ENCODE results near the gene FTO. TPM values are rescaled to one million over a fixed set of nuclear protein-coding genes. Genes with fewer than 3 reads are reported as not detected.
A peak's percentile ranks its signal among the peaks of the same experiment; 100 is the strongest.

FTO gene
- total RNA-seq, 1 donor from 2014 or later, result 110 TPM

DNA sequence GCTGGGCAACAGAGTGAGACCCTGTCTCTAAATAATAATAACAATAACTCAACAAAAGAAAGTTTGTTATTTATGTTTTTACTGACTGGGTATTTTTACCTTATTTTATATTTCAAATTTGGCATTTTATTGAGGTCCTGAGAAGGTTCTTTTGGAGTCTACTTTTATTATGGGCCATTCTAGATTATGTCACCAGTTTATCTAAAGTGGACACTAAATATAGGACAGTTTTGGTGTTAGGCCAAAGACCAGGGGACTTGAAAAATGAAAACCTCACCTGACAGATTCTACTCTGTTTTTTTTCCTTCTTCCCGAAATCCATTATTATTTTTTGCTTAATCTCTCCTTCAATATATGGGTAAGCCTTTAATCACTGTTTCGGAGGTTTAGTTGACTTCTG is 8.1 kb downstream of the FTO start:
- Histone ChIP-seq H3K36me3 (no peaks in the 10 kb centered on the region), H3K9me3 (ENCODE audit: low read depth) (no peaks in the 10 kb centered on the region), H3K4me3 (no peak overlapping the region), H3K79me2 (ENCODE audit: low read depth) (peaks cover 73% of the 10 kb centered on the region), H3K9ac (no peak overlapping the region), H3K27me3 (no peaks in the 10 kb centered on the region), H3K27ac (no peak overlapping the region), H3K4me1 (peaks cover 21% of the 10 kb centered on the region), H3K4me2 (no peak overlapping the region), H2AFZ (replicated peaks) (no peak overlapping the region), H4K20me1 (ENCODE audit: low read depth) (peaks cover 24% of the 10 kb centered on the region), H3F3A (ENCODE audit: low read depth) (no peaks in the 10 kb centered on the region)
- Mint-ChIP-seq H3K4me3 (no peak overlapping the region), H3K9me3 (peaks cover 2% of the 10 kb centered on the region), H3K4me1 (peaks cover 11% of the 10 kb centered on the region), H3K27me3 (ENCODE audit: insufficient read depth, low read depth) (peaks cover 5% of the 10 kb centered on the region), H3K27ac (no peak overlapping the region), H3K36me3 (peaks cover 8% of the 10 kb centered on the region)
- no peak for DNase-seq (ENCODE audit: low spot score)
- no peak for TF ChIP-seq EZH2 (IDR thresholded peaks at IDR 0.05)
- TF ChIP-seq EZH2phosphoT487 (IDR thresholded peaks at IDR 0.05), result no peak
- TF ChIP-seq, protein P1, sequence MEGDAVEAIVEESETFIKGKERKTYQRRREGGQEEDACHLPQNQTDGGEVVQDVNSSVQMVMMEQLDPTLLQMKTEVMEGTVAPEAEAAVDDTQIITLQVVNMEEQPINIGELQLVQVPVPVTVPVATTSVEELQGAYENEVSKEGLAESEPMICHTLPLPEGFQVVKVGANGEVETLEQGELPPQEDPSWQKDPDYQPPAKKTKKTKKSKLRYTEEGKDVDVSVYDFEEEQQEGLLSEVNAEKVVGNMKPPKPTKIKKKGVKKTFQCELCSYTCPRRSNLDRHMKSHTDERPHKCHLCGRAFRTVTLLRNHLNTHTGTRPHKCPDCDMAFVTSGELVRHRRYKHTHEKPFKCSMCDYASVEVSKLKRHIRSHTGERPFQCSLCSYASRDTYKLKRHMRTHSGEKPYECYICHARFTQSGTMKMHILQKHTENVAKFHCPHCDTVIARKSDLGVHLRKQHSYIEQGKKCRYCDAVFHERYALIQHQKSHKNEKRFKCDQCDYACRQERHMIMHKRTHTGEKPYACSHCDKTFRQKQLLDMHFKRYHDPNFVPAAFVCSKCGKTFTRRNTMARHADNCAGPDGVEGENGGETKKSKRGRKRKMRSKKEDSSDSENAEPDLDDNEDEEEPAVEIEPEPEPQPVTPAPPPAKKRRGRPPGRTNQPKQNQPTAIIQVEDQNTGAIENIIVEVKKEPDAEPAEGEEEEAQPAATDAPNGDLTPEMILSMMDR (IDR thresholded peaks at IDR 0.05), result no peak

DNA sequence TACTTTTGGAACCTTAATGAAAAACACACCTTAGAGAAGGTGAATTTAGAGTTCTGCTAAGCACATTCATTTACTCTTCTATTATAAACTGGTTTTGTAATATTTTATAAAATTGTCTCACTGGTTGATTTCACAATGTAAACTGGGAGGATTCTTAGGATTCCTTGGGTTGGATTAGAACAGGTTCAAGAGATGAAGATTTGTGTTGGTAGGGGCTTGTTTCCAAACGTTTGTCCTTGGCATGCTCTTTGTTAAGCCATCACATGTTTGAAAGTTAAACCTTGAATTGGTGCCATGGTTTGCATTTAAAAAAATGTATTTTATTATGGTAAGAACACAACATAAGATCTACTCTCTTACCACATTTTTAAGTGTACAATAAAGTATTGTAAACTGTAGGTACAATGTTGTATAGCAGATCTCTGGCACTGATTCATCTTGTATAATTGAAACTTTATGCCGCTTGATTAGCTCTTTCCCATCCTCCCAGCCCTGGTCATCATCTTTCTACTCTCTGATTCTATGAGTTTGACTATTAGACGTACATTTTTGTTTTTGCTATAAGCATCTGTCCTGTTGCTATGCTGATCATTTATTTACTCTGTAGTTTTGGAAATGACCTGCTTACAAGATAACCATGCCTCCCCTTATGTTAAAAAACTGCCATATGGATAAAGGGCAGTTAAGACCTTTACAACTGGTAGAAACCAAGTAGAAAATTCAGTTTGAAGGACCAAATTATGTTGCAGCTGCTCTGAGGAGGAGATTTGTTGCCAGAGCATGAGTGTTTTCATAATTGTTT is 9.6 kb downstream of the FTO start:
- Mint-ChIP-seq H3K9me3 (peaks cover 2% of the 10 kb centered on the region), H3K4me1 (peaks cover 11% of the 10 kb centered on the region), H3K27ac (no peak overlapping the region), H3K27me3 (ENCODE audit: insufficient read depth, low read depth) (peaks cover 3% of the 10 kb centered on the region), H3K4me3 (no peak overlapping the region), H3K36me3 (no peaks in the 10 kb centered on the region)
- no peaks in the 10 kb centered on the region for H3K27me3 ChIP-seq
- H3F3A ChIP-seq (ENCODE audit: low read depth), result no peaks in the 10 kb centered on the region
- no peak overlapping the region for H3K27ac ChIP-seq
- H3K79me2 ChIP-seq (ENCODE audit: low read depth), result peaks cover 73% of the 10 kb centered on the region
- no peaks in the 10 kb centered on the region for H3K36me3 ChIP-seq
- no peak overlapping the region for H3K4me3 ChIP-seq
- H3K9ac ChIP-seq, result no peak overlapping the region
- DNase-seq (ENCODE audit: low spot score), result no peak
- H3K4me2 ChIP-seq, result no peak overlapping the region
- no peak for TF ChIP-seq EZH2 (IDR thresholded peaks at IDR 0.05)
- TF ChIP-seq EZH2phosphoT487 (IDR thresholded peaks at IDR 0.05), result no peak
- TF ChIP-seq, protein P1 (IDR thresholded peaks at IDR 0.05), result no peak
- no peaks in the 10 kb centered on the region for H3K9me3 ChIP-seq (ENCODE audit: low read depth)
- peaks cover 21% of the 10 kb centered on the region for H3K4me1 ChIP-seq
- peaks cover 24% of the 10 kb centered on the region for H4K20me1 ChIP-seq (ENCODE audit: low read depth)
- H2AFZ ChIP-seq (replicated peaks), result no peak overlapping the region

DNA sequence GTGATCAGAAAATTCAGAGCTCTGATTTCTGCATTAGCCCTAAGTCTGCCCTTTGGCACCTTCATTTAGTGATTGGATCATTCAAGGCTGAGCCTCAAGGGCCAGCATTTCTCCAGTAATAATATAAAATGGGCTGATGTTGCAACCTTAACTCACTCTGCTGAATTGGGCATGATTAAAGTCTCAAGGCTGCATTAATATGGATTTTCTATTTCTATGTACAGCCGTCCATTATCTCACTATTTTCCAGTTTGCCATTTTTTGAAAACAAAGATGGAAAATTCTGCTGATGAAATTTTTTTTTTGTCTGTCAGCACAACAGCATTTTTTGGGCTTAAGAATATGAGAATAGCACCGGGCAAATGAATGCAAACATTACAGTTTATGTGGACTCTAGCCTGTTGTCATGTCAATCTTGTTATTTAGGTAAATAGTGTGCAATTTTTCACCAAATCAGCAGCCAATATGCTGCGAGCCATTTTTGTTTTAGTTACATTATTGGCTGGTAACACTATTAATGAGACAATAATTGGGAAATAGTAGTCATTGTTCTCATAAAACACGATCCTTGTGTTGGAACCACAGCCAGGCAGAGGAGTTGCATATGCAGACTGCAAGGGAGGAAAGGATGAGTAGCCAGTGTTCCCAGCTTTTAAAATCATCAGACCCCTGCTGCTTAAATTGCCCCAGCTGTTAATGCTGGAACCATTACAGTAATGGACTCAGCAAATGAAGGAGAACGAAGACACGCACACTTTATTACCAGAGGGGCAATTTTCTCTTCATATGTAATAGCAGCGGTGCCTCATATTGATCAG is 10.5 kb downstream of the FTO start:
- no peak overlapping the region for H3K9ac ChIP-seq
- peaks cover 24% of the 10 kb centered on the region for H4K20me1 ChIP-seq (ENCODE audit: low read depth)
- H3K36me3 ChIP-seq, result no peaks in the 10 kb centered on the region
- H3K9me3 ChIP-seq (ENCODE audit: low read depth), result no peaks in the 10 kb centered on the region
- H3K27ac Mint-ChIP-seq, result no peak overlapping the region
- H3F3A ChIP-seq (ENCODE audit: low read depth), result no peaks in the 10 kb centered on the region
- peak overlapping the region; percentile 20 for H3K4me2 ChIP-seq
- H3K27me3 ChIP-seq, result no peaks in the 10 kb centered on the region
- H2AFZ ChIP-seq (replicated peaks), result no peak overlapping the region
- H3K4me3 ChIP-seq, result no peak overlapping the region
- H3K4me3 Mint-ChIP-seq, result no peak overlapping the region
- peaks cover 3% of the 10 kb centered on the region for H3K27me3 Mint-ChIP-seq (ENCODE audit: insufficient read depth, low read depth)
- peaks cover 73% of the 10 kb centered on the region for H3K79me2 ChIP-seq (ENCODE audit: low read depth)
- H3K4me1 ChIP-seq, result peaks cover 21% of the 10 kb centered on the region
- peaks cover 6% of the 10 kb centered on the region for H3K9me3 Mint-ChIP-seq
- H3K4me1 Mint-ChIP-seq, result peaks cover 11% of the 10 kb centered on the region
- TF ChIP-seq, protein P1 (IDR thresholded peaks at IDR 0.05), result no peak
- TF ChIP-seq EZH2phosphoT487 (IDR thresholded peaks at IDR 0.05) (no peak), EZH2 (IDR thresholded peaks at IDR 0.05) (no peak)
- DNase-seq (ENCODE audit: low spot score), result peak; percentile 28
- H3K36me3 Mint-ChIP-seq, result peaks cover 2% of the 10 kb centered on the region
- no peak overlapping the region for H3K27ac ChIP-seq
